Raji (cell line): Measurements from ENCODE around the gene PNPLA6.

Source experiments
- POLR2A ChIP-seq: IDR thresholded peaks from 2 replicates; pipeline ENCODE4 v1.6.1; 2011; ENCODE audit warnings: low read depth, low read length, control low read depth; ENCODE audit not compliant: insufficient read depth

Gene PNPLA6

DNA sequence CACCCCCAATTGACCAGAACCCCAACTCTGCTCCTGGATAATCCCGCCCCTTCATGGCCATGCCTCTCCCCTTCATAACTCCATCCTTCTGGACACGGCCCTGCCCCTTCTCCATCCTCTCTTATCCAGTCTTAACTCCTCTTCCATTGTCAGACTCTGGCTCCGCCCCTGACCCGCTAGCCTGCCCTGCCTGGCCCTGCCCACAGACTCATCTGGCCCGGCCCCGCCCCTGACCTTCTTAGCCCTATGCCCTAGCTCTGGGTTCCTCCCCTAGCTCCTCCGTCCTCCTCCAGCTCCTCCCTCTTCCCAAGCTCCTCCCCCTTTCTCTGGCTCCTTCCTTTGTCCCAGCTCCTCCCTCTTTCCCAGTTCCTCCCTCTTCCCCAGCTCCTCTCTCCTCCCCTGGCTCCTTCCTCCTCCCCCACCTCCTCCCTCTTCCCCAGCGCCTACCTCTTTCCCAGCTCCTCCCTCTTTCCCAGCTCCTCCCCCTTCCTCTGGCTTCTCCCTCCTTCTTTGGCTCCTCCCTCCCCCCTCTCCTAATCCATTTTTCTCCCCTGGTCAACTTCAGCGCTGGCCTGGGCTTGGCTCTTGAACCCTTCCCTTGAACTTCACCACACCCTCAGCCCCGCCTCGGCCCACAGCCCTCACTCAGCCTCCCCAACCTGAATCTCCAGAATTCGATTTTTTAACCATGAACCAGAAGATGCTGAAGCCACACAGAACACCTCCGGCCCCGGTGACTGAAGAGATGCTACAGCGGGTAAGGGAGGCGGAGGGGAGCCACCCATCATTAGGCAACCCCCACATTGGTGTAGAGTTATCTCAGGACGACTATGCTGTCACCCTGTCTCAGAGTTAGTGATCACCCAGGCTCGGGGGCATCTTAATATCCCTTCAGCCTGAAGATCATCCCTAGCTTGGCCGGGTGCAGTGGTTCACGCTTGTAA lies 28.9 kb upstream of the PNPLA6 start:
- no peak for TF ChIP-seq POLR2A

DNA sequence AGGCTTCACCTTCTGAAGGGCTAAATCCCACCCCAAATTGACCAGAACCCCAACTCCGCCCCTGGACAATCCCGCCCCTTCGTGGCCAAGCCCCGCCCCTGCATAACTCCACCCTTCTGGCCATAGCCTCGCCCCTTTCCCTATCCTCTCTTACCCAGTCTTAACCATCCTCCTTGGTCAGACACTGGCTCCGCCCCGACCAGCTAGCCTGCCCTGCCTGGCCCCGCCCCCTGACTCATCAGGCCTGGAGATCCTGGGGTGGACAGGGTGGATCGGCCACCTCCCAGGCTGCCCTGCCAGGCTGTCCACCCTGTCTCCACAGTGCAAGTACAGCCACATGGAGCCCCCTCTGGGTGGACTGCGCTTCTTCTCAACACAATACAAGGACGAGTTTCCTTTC lies 27.6 kb upstream of the PNPLA6 start:
- no peak for TF ChIP-seq POLR2A

DNA sequence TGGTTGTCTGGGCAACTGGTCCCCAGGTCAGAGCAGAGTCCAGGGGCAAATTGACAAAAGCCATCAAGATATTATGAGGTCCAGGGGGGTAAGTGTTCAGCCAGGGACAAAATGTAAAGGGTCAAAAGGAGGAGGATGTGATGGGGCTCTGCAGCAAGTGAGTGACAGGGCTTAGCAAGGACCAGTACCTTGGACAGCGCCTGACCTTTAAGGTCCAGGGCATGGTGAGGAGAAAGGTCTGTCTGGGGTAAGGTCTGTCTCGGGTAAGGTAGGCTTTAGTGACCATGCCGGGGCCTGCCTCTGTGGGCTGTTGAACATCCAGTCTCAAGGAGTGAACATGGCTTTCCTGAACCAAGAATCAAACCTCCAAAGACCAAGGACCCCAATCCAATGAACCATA lies 25.9 kb upstream of the PNPLA6 start:
- no peak for TF ChIP-seq POLR2A

DNA sequence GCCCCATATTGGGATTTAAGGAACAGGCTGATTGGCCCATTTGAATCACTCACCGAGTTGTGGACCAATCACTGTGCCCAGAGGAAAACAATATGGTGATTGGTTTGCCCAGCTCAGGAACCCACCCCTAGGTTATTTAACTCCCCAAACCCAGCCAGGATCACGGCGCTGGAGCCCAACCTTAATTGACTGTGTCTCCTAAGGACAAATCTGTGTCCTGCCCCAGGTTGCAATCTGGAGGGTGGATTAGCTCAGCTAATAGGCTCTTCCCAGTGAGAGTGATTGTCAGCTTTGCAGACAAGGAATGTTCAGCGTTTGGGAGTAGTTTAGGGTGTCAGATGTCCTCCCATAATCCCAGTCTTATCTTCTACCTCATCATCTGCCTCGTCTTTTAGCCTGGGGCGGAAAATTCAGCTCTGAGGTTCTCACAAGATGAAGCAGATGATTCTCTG lies 23.1 kb upstream of the PNPLA6 start:
- no peak for TF ChIP-seq POLR2A

DNA sequence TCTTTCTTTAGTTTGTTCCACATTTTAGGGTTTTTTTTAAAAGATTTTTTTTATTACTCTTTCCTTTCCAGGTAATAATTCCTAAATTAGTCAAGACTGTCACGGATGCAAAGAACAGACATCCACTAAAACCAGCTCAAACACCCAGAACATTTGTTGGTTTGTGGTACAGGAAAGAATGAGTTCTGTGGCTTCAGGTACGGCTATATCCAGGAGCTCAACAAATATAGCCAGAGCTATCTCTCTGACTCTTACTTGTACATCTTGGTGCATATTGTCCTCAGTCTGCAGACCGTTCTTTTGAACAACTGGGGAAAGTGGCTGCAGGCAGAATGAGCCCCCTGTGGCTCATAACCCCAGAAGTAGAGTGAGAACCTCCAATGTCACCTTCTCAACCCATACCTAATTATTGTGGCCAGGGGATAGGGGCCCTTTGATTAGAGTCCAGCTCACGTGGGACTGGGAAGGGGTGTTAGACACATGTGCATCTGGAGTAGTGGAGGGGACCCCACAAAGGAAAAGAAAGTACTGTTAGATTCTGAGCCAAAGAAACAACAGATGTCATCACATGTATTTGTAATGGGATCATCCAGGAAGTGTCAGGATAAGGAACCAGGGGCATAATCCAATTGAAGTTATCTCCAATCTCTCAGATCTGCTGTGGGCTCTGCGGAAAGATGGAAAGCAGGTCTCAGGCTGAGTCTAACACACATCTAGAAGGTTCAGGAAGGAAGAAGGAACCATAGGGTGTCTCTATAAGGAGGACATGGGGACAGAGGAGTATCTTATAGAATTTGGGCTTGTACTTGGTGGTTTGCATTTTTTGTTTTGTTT lies 21.5 kb upstream of the PNPLA6 start:
- TF ChIP-seq POLR2A, result no peak

DNA sequence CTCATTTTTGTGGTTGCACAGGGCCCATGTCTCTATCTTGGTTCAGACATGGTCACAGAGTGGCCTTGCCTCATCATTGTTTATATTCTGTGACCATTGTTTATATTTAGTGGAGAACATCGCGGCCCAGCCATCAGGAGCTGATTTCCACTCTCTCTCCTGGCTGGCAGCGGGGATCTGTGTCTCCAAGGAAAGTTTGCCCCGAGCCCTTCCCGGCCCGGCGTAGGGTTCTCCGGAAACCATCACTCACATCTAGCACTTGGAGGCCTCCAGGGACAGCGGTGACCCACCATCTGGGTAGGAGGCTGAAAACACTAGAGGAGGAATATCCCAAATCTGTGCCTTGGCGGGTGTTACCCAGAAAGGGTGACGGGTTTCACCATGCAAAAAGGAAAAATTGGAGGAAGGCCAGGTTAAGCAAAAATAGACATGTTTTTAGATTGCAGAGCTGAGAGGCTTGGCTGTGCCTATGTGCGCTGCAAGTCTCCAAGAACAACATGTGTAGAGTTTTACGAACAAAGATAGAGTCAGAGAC lies 20.3 kb upstream of the PNPLA6 start:
- no peak for TF ChIP-seq POLR2A

DNA sequence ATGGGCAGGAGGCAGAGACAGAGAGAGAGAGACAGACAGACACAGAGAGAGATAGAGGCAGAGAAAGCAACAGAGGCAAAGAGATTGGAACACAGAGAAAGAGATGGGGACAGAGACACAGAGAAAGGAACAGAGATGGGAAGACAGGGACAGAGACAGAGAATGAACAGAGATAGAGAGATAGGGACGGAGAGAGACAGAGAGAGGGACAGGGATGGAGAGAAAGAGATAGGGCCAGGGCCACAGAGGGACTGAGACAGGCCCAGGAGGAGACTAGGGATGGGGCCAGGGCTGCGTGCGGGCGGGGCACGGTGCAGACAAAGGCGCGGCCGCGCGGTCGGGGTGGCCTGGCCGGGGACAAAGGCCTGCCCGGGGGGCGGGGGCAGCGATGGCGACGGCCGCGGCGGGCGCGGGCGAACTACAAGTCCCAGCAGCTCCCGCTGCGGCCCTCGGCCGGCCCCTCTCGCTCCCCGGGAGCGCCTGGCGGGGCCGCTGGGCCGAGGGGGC lies 19.8 kb upstream of the PNPLA6 start, which contains the start of gene ZNF358:
Gene ZNF358 (plus strand): TSS at position 459 of the 507 bp plus-strand sequence. CDS start 3,140 bp downstream, outside the sequence.
- no peak for TF ChIP-seq POLR2A

DNA sequence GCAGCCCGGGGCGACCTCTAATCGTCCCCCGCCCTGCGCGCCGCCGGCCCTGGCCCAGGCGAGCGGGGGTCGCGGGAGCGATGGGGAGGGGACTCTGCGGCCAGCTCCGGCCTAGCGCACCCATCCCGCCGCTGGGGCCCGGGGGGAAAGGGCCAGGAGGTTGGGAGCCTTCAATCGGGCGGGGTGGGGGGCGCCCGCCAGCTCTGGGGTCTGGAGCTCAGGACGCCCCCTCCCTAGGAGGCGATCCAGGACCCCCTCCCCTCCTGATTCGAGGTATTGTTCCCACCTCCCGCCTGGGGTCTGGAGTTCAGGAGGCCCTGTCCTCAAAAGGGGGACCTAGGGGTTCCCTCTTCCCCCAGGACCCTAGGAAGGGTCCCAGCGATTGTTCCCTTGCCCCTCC lies 19.2 kb upstream of the PNPLA6 start:
- TF ChIP-seq POLR2A, result no peak

DNA sequence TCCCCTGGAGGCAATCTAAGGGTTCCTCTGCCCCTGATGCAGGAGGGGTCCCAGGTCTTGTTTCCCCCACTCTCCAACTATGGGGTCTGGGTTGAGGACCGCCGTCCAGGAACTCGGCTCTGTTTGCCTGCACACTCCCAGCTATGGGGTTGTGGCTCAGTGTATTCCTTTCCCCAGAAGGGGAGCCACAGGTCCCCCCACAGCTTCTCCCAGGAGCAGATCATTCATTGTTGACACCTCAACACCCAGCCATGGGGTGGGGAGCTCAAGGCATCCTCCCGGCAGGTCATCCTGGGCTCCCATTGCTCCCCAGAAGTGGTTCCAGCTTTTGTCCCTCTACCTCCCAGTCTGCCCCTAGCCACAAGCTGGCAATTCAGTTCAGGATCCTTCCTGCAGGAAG lies 18.6 kb upstream of the PNPLA6 start:
- TF ChIP-seq POLR2A, result no peak

DNA sequence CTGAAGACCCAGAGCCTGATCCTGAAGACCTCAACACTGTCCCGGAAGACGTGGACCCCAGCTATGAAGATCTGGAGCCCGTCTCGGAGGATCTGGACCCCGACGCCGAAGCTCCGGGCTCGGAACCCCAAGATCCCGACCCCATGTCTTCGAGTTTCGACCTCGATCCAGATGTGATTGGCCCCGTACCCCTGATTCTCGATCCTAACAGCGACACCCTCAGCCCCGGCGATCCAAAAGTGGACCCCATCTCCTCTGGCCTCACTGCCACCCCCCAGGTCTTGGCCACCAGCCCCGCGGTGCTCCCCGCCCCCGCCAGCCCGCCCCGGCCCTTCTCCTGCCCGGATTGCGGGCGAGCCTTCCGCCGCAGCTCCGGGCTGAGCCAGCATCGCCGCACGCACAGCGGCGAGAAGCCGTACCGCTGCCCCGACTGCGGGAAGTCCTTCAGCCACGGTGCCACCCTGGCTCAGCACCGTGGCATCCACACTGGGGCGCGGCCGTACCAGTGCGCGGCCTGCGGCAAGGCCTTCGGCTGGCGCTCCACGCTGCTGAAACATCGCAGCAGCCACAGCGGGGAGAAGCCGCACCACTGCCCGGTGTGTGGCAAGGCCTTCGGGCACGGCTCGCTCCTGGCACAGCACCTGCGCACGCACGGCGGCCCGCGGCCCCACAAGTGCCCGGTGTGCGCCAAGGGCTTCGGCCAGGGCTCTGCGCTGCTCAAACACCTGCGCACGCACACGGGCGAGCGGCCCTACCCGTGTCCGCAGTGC lies 16.0 kb upstream of the PNPLA6 start:
- TF ChIP-seq POLR2A, result no peak

DNA sequence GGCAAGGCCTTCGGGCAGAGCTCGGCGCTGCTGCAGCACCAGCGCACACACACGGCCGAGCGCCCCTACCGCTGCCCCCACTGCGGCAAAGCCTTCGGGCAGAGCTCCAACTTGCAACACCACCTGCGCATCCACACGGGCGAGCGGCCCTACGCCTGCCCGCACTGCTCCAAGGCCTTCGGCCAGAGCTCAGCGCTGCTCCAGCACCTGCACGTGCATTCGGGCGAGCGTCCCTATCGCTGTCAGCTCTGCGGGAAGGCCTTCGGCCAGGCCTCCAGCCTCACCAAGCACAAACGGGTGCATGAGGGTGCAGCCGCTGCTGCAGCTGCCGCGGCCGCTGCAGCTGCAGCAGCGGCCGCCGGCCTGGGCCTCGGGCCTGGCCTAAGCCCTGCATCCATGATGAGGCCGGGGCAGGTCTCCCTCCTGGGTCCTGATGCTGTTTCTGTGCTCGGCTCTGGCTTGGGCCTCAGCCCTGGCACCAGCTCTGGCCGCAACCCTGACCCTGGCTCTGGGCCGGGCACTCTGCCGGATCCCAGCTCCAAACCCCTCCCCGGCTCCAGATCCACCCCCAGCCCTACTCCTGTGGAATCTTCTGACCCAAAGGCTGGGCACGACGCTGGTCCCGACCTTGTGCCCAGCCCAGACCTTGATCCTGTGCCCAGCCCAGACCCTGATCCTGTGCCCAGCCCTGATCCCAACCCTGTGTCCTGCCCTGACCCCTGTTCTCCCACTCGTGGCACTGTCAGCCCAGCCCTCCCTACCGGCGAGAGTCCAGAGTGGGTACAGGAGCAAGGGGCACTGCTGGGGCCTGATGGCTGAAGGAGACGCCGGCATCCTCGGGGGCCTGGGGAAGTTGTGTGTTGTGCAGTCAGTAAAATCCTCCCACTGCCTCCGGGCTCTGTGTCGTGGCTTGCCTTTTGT lies 15.1 kb upstream of the PNPLA6 start:
- TF ChIP-seq POLR2A, result no peak

DNA sequence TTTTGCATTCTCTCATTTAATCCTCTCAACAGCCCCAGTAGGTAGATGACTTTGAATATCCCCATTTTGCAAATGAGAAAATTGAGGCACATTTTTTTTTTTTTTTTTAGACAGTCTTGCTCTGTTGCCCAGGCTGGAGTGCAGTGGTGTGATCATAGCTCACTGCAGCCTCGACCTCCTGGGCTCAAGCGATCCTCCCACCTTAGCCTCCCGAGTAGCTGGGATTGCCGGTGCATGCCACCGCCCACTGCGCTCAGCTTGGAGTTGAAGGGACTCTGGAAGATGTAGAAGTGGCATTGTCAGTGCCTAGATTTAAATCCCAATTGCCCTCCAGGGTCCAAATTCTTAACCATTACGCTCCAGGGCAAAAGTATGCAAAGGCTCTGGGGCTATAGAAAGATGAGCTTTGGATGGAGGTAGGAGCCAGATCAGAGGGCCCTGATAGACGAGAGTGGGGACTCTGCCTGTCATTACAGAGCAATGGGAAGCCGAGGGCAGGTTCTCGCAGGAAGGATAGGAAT lies 13.9 kb upstream of the PNPLA6 start:
- no peak for TF ChIP-seq POLR2A
